ENCODE results near the gene NAT8. TPM values are rescaled to one million over a fixed set of nuclear protein-coding genes. Genes with fewer than 3 reads are reported as not detected.

The NAT8 gene
- total RNA-seq, 2 donors from 2014 or later = not detected

- no peak overlapping the region for H3K4me3 ChIP-seq
- H3K27me3 ChIP-seq = no peaks in the 10 kb centered on the region
- WGBS, 2 donors = 95 to 98% methylated on average over 5 of the region's 5 CpGs
- no peak for DNase-seq
- ATAC-seq = no peak
- peaks cover 0 to 4% of the 10 kb centered on the region in 2 donors for H3K36me3 ChIP-seq (replicated peaks in 1 of 2; ENCODE audit: insufficient read depth in 1 of 2, low read depth in 2 of 2)
- intact Hi-C loops (cut with DNase I) = no loop called here
- H3K27ac ChIP-seq = no peak overlapping the region
- TF ChIP-seq POLR2A (IDR thresholded peaks at IDR 0.05) = no peak
- TF ChIP-seq, protein P1, sequence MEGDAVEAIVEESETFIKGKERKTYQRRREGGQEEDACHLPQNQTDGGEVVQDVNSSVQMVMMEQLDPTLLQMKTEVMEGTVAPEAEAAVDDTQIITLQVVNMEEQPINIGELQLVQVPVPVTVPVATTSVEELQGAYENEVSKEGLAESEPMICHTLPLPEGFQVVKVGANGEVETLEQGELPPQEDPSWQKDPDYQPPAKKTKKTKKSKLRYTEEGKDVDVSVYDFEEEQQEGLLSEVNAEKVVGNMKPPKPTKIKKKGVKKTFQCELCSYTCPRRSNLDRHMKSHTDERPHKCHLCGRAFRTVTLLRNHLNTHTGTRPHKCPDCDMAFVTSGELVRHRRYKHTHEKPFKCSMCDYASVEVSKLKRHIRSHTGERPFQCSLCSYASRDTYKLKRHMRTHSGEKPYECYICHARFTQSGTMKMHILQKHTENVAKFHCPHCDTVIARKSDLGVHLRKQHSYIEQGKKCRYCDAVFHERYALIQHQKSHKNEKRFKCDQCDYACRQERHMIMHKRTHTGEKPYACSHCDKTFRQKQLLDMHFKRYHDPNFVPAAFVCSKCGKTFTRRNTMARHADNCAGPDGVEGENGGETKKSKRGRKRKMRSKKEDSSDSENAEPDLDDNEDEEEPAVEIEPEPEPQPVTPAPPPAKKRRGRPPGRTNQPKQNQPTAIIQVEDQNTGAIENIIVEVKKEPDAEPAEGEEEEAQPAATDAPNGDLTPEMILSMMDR (IDR thresholded peaks at IDR 0.05) = no peak
- no peaks in the 10 kb centered on the region for H3K4me1 ChIP-seq
- no peaks in the 10 kb centered on the region for H3K9me3 ChIP-seq
Measured at GRCh38 chr2:73601780-73602179, 40.4 kb downstream of the NAT8 start.

DNA sequence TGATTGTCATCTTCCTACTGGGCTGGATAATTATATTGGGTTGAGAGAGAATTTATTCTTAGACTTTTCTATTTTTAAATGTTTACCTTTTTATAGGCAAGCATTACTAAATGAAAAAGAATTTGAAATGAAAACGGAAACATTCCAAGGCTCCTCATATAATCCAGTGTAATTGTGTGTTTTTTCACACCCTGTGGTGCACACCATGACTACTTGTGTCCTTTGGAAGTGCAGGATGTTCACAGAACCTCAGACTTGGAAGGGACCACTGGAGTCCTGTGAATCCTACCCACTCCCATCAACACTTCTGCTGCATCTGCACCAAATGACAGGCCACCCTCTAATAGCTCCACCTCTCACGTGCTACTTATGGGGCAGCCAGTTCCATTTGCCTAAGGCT lies 48.0 kb downstream of the NAT8 start:
- no peak overlapping the region for H3K4me3 ChIP-seq
- no peak overlapping the region for H3K27ac ChIP-seq
- no peaks in the 10 kb centered on the region for H3K36me3 ChIP-seq (replicated peaks in 1 of 2; ENCODE audit: insufficient read depth in 1 of 2, low read depth in 2 of 2)
- 87 to 91% methylated on average over 2 of the region's 2 CpGs for WGBS, 2 donors
- no peaks in the 10 kb centered on the region for H3K4me1 ChIP-seq
- intact Hi-C loops (cut with DNase I) = no loop called here
- no peak for TF ChIP-seq POLR2A (IDR thresholded peaks at IDR 0.05)
- TF ChIP-seq, protein P1 (IDR thresholded peaks at IDR 0.05) = no peak
- ATAC-seq (no peak), DNase-seq (no peak)
- H3K27me3 ChIP-seq = no peaks in the 10 kb centered on the region
- H3K9me3 ChIP-seq = no peaks in the 10 kb centered on the region

DNA sequence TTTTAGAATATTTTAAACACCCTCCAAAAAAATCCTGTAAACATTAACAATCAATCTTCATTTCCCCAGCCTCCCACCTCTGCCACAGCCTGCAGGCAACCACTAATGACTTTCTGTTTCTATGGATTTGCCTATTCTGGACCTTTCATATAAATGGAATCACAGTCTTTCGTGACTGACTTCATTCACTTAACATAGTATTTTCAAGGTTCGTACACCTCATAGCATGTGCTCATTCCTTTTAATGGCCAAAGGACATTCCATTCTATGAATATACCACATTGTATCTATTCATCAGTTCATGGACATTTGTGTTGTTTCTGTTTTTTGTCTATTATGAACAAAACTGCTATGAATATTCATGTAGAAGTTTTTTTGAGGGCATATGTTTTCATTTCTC lies 48.5 kb downstream of the NAT8 start:
- 94 to 98% methylated on average over 2 of the region's 2 CpGs for WGBS, 2 donors
- no peaks in the 10 kb centered on the region for H3K36me3 ChIP-seq (replicated peaks in 1 of 2; ENCODE audit: insufficient read depth in 1 of 2, low read depth in 2 of 2)
- no peak for TF ChIP-seq POLR2A (IDR thresholded peaks at IDR 0.05)
- TF ChIP-seq, protein P1 (IDR thresholded peaks at IDR 0.05) = no peak

More for the DNA sequence above, 48.5 kb downstream of the NAT8 start:
- Histone ChIP-seq H3K4me1 (no peaks in the 10 kb centered on the region), H3K27me3 (no peaks in the 10 kb centered on the region), H3K27ac (no peak overlapping the region), H3K4me3 (no peak overlapping the region), H3K9me3 (no peaks in the 10 kb centered on the region)
- no peak for DNase-seq
- ATAC-seq = no peak
- intact Hi-C loops (cut with DNase I) = no loop called here

Other genes starting within 250 kb of the NAT8 start
- gene TPRKB, start 94.9 kb upstream of the NAT8 start, total RNA-seq = 10 to 100 TPM; 12.5 to 14.5 TPM
- gene DUSP11, start 137.7 kb upstream of the NAT8 start, total RNA-seq = 10 to 100 TPM; 10.9 to 13.7 TPM
- gene C2orf78, start 141.8 kb upstream of the NAT8 start, total RNA-seq = not detected
- gene STAMBP, start 186.5 kb upstream of the NAT8 start, total RNA-seq = 10 to 100 TPM in 1 of 2 donors, 1 to 10 TPM in 1; 9.2 to 10.4 TPM

Data from body of pancreas (tissue), 4 donors.